Loucy (cell line): ENCODE measurements around the gene RNF40.

Experiments used
- EZH2phosphoT487 ChIP-seq: fragments of 200-600 bp; IDR thresholded peaks from 2 replicates; pipeline ENCODE4 v1.6.1; 2018; ENCODE audit warnings: antibody characterized with exemption, mild to moderate bottlenecking, moderate library complexity, borderline replicate concordance
- TF ChIP-seq, protein P1 (sequence below): fragments of 200-600 bp; sonication (generic); conservative IDR thresholded peaks from 2 replicates; pipeline ENCODE4 v1.5.1; 2014; ENCODE audit warnings: mild to moderate bottlenecking, antibody characterized with exemption, low read length

GRCh38 chr16:30784215-30784614 lies 22.1 kb downstream of the RNF40 start:
- TF ChIP-seq, protein P1, sequence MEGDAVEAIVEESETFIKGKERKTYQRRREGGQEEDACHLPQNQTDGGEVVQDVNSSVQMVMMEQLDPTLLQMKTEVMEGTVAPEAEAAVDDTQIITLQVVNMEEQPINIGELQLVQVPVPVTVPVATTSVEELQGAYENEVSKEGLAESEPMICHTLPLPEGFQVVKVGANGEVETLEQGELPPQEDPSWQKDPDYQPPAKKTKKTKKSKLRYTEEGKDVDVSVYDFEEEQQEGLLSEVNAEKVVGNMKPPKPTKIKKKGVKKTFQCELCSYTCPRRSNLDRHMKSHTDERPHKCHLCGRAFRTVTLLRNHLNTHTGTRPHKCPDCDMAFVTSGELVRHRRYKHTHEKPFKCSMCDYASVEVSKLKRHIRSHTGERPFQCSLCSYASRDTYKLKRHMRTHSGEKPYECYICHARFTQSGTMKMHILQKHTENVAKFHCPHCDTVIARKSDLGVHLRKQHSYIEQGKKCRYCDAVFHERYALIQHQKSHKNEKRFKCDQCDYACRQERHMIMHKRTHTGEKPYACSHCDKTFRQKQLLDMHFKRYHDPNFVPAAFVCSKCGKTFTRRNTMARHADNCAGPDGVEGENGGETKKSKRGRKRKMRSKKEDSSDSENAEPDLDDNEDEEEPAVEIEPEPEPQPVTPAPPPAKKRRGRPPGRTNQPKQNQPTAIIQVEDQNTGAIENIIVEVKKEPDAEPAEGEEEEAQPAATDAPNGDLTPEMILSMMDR = no peak
- no peak for TF ChIP-seq EZH2phosphoT487
